Measurements from ENCODE around the gene BBX. TPM values are rescaled to one million over a fixed set of nuclear protein-coding genes. Genes with fewer than 3 reads are reported as not detected.

Gene BBX
- total and polyA plus RNA-seq, 2 of the 4 experiments (the other 2 are of a cell fraction): 13.6 to 107 TPM

GRCh38 chr3:107611775-107612469 lies 89.2 kb downstream of the BBX start:
- no CpG with 5 or more reads among the region's 1 CpG for WGBS, 2 experiments (ENCODE audit: extremely low coverage in 2 of 2, insufficient read length in 1 of 2)
- in situ Hi-C loops (cut with MboI; ENCODE audit: low sequenced_read_pairs) (no loop called here), intact Hi-C loops (cut with micrococcal nuclease) (no loop called here), dilution Hi-C loops (cut with HindIII; ENCODE audit: low sequenced_read_pairs, unreplicated experiment) (no loop called here)
- H2BK20ac ChIP-seq (ENCODE audit: low read depth, low read length): no peak overlapping the region
- no peak overlapping the region for H3K23ac ChIP-seq (ENCODE audit: low read depth, low read length)
- ChIA-PET CTCF (no interaction called here), POLR2A (ENCODE audit: unreplicated experiment) (no interaction called here)
- no peak overlapping the region for H2AK9ac ChIP-seq (replicated peaks; ENCODE audit: low read depth, low read length, poor library complexity)
- no peak overlapping the region for H3K18ac ChIP-seq (ENCODE audit: low read depth, low read length)
- no peak overlapping the region for H2BK5ac ChIP-seq (ENCODE audit: low read depth, low read length, poor library complexity, severe bottlenecking)
- TF ChIP-seq MAFK (IDR thresholded peaks at IDR 0.05; ENCODE audit: low read depth, low read length) (no peak), POLR2A (IDR thresholded peaks at IDR 0.05; ENCODE audit: low read depth, low read length) (no peak), USF2 (IDR thresholded peaks at IDR 0.05; ENCODE audit: low read depth, low read length) (no peak), CEBPB (IDR thresholded peaks at IDR 0.05; ENCODE audit: low read depth, low read length) (no peak), MXI1 (IDR thresholded peaks at IDR 0.05; ENCODE audit: borderline replicate concordance, low read depth, low read length) (no peak), RFX5 (IDR thresholded peaks at IDR 0.05; ENCODE audit: low read depth, low read length) (no peak), MAZ (IDR thresholded peaks at IDR 0.05; ENCODE audit: borderline replicate concordance, low read depth, low read length) (no peak), CHD1 (IDR thresholded peaks at IDR 0.05; ENCODE audit: low read depth, low read length) (no peak)
- no TSS peak for BruUV-seq (replicated peaks)
- no peak overlapping the region for H3K9ac ChIP-seq (ENCODE audit: low read depth, low read length)
- H2BK120ac ChIP-seq (ENCODE audit: low read depth, low read length): no peak overlapping the region
- no peak overlapping the region for H4K91ac ChIP-seq (ENCODE audit: insufficient read depth, low read depth, low read length)
- no peak overlapping the region for H3K4ac ChIP-seq (ENCODE audit: low read depth, low read length)
- no peak overlapping the region for H3K27ac ChIP-seq (ENCODE audit: insufficient read depth, low read length)
- no peaks in the 10 kb centered on the region for H3K27me3 ChIP-seq (ENCODE audit: control insufficient read depth, insufficient read depth, low read length)
- no peak overlapping the region for H3K4me3 ChIP-seq (ENCODE audit: insufficient read depth, low read depth, low read length)
- H3K9me3 ChIP-seq (ENCODE audit: control insufficient read depth, insufficient read depth, low read length): peaks cover 3% of the 10 kb centered on the region; the same call in 1 of the 2 replicates
- no peaks in the 10 kb centered on the region for H3K9me1 ChIP-seq (ENCODE audit: insufficient read depth, low read length)
- H3K79me1 ChIP-seq (ENCODE audit: low read depth in 1 of 2, low read length in 2 of 2): peaks cover 6 to 18% of the 10 kb centered on the region in 2 experiments; a peak in 3 of 4 replicates
- H4K8ac ChIP-seq (ENCODE audit: low read depth in 2 of 2, low read length in 2 of 2): no peak overlapping the region
- ATAC-seq (ENCODE audit: low read depth) (no peak), DNase-seq (no peak)
- no peaks in the 10 kb centered on the region for H3K4me1 ChIP-seq (ENCODE audit: control insufficient read depth, insufficient read depth, low read length)
- H2AK5ac ChIP-seq (ENCODE audit: low read depth, low read length): no peak overlapping the region
- no peak overlapping the region for H3K14ac ChIP-seq (replicated peaks; ENCODE audit: low read depth, low read length)
- H2BK15ac ChIP-seq (ENCODE audit: low read depth, low read length): no peak overlapping the region
- H3K56ac ChIP-seq (ENCODE audit: extremely low read depth, insufficient read depth, low read length): no peak overlapping the region
- H2AFZ ChIP-seq (replicated peaks; ENCODE audit: low read length, poor library complexity): no peak overlapping the region
- H3K4me2 ChIP-seq (ENCODE audit: low read depth, low read length): no peak overlapping the region
- no peaks in the 10 kb centered on the region for H3K36me3 ChIP-seq (ENCODE audit: control insufficient read depth, insufficient read depth, low read length)
- peaks cover 6% of the 10 kb centered on the region; the same call in 1 of the 2 replicates for H4K20me1 ChIP-seq (ENCODE audit: insufficient read depth, low read length)
- H4K5ac ChIP-seq (ENCODE audit: low read depth, low read length): no peak overlapping the region

All from IMR-90 (cell line).